Measurements from ENCODE around the gene HEBP2. TPM values are rescaled to one million over a fixed set of nuclear protein-coding genes. Genes with fewer than 3 reads are reported as not detected.

Gene HEBP2
- total RNA-seq, 1 experiment from 2014 or later = 51.6 TPM

DNA sequence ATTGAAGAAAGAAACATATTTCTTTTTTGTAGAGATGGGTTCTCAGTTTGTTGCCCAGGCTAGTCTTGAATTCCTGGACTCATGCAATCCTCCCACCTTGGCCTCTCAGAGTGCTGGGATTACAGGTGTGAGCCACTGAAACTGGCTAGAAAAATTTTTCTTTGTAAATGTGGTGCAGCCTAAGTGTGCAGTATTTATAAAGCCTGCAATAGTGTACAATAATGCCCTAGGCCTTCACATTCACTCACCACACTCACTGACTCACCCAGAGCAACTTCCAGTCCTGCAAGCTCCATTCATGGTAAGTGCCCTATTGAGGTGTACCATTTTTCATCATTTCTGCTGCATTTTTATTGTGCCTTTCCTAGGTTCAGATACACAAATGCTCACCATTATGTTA lies 63.9 kb downstream of the HEBP2 start:
- ChIA-PET POLR2A (no interaction called here), CTCF (no interaction called here), RAD21 (ENCODE audit: low non-redundant PET in 1 of 2, low total read pairs in 2 of 2, uncharacterized antibody in 2 of 2, unreplicated experiment in 2 of 2) (no interaction called here)
- H4K20me1 ChIP-seq (ENCODE audit: insufficient read depth) = no peaks in the 10 kb centered on the region
- no peaks in the 10 kb centered on the region for H3K27me3 ChIP-seq (ENCODE audit: insufficient read depth, low read length)
- H3K27ac ChIP-seq (ENCODE audit: low read depth, low read length) = no peak overlapping the region
- intact Hi-C loops (cut with micrococcal nuclease) = no loop called here
- H3K9ac ChIP-seq (ENCODE audit: low read length) = no peak overlapping the region
- H3K4me1 ChIP-seq (ENCODE audit: control insufficient read depth in 1 of 2, insufficient read depth in 2 of 2, low read length in 2 of 2) = peaks cover 8 to 28% of the 10 kb centered on the region in 2 experiments; a peak in 3 of 4 replicates
- H3K9me2 ChIP-seq (ENCODE audit: insufficient read depth) = no peaks in the 10 kb centered on the region
- ATAC-seq (no peak), DNase-seq (ENCODE audit: low read depth, low spot score) (no peak)
- TF ChIP-seq, protein P1, sequence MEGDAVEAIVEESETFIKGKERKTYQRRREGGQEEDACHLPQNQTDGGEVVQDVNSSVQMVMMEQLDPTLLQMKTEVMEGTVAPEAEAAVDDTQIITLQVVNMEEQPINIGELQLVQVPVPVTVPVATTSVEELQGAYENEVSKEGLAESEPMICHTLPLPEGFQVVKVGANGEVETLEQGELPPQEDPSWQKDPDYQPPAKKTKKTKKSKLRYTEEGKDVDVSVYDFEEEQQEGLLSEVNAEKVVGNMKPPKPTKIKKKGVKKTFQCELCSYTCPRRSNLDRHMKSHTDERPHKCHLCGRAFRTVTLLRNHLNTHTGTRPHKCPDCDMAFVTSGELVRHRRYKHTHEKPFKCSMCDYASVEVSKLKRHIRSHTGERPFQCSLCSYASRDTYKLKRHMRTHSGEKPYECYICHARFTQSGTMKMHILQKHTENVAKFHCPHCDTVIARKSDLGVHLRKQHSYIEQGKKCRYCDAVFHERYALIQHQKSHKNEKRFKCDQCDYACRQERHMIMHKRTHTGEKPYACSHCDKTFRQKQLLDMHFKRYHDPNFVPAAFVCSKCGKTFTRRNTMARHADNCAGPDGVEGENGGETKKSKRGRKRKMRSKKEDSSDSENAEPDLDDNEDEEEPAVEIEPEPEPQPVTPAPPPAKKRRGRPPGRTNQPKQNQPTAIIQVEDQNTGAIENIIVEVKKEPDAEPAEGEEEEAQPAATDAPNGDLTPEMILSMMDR (IDR thresholded peaks at IDR 0.05 in 2 of 3, conservative IDR thresholded peaks at IDR 0.05 in 1 of 3; ENCODE audit: borderline replicate concordance in 1 of 3, insufficient read depth in 1 of 3, low read depth in 2 of 3, low read length in 2 of 3) = no peak
- TF ChIP-seq, protein P2, sequence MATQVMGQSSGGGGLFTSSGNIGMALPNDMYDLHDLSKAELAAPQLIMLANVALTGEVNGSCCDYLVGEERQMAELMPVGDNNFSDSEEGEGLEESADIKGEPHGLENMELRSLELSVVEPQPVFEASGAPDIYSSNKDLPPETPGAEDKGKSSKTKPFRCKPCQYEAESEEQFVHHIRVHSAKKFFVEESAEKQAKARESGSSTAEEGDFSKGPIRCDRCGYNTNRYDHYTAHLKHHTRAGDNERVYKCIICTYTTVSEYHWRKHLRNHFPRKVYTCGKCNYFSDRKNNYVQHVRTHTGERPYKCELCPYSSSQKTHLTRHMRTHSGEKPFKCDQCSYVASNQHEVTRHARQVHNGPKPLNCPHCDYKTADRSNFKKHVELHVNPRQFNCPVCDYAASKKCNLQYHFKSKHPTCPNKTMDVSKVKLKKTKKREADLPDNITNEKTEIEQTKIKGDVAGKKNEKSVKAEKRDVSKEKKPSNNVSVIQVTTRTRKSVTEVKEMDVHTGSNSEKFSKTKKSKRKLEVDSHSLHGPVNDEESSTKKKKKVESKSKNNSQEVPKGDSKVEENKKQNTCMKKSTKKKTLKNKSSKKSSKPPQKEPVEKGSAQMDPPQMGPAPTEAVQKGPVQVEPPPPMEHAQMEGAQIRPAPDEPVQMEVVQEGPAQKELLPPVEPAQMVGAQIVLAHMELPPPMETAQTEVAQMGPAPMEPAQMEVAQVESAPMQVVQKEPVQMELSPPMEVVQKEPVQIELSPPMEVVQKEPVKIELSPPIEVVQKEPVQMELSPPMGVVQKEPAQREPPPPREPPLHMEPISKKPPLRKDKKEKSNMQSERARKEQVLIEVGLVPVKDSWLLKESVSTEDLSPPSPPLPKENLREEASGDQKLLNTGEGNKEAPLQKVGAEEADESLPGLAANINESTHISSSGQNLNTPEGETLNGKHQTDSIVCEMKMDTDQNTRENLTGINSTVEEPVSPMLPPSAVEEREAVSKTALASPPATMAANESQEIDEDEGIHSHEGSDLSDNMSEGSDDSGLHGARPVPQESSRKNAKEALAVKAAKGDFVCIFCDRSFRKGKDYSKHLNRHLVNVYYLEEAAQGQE (IDR thresholded peaks at IDR 0.05; ENCODE audit: low read depth) = no peak
- TF ChIP-seq FOSL1 (IDR thresholded peaks at IDR 0.05; ENCODE audit: low read depth) (no peak), ZNF274 (IDR thresholded peaks at IDR 0.05; ENCODE audit: low read depth, low read length) (no peak), CBX3 (IDR thresholded peaks at IDR 0.05; ENCODE audit: low read depth) (no peak), YY1 (IDR thresholded peaks at IDR 0.05; ENCODE audit: extremely low read depth, insufficient replicate concordance, low read depth, low read length) (no peak), SP1 (IDR thresholded peaks at IDR 0.05; ENCODE audit: low read depth) (no peak), CEBPB (IDR thresholded peaks at IDR 0.05; ENCODE audit: low read depth) (no peak)
- TF ChIP-seq, protein P3, sequence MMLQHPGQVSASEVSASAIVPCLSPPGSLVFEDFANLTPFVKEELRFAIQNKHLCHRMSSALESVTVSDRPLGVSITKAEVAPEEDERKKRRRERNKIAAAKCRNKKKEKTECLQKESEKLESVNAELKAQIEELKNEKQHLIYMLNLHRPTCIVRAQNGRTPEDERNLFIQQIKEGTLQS (IDR thresholded peaks at IDR 0.05) = no peak
- TF ChIP-seq, protein P4, sequence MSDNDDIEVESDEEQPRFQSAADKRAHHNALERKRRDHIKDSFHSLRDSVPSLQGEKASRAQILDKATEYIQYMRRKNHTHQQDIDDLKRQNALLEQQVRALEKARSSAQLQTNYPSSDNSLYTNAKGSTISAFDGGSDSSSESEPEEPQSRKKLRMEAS (IDR thresholded peaks at IDR 0.05) = no peak
- no peak overlapping the region for H3K4me2 ChIP-seq (ENCODE audit: low read length)
- no peaks in the 10 kb centered on the region for H3K79me2 ChIP-seq (ENCODE audit: insufficient read depth, low read length)
- no TSS peak for BruUV-seq (replicated peaks)
- no peak overlapping the region for H2AFZ ChIP-seq (ENCODE audit: low read depth, low read length, poor library complexity, severe bottlenecking)
- no peaks in the 10 kb centered on the region for H3K36me3 ChIP-seq (ENCODE audit: control insufficient read depth in 1 of 2, insufficient read depth in 2 of 2, low read length in 2 of 2)
- H3K9me3 ChIP-seq (ENCODE audit: control insufficient read depth in 1 of 2, insufficient read depth in 1 of 2, low read depth in 1 of 2, low read length in 2 of 2) = no peaks in the 10 kb centered on the region
- no peak overlapping the region for H3K4me3 ChIP-seq (replicated peaks in 1 of 2; ENCODE audit: low read depth in 1 of 2, low read length in 2 of 2)
